Liver (tissue), 9 donors: ENCODE measurements around the gene ACKR3. TPM values are rescaled to one million over a fixed set of nuclear protein-coding genes. Genes with fewer than 3 reads are reported as not detected.

Experiments used
- DNase-seq: peaks from one replicate; pipeline ENCODE4 v3.0.0-alpha.2; 2017; ENCODE audit warnings: low spot score
- H3K27ac ChIP-seq, 2 donors: one replicate each; pipeline ENCODE4 v1.7.0; 2013; ENCODE audit warnings: inconsistent platforms in 2 of 2, low read length in 2 of 2, control low read depth in 1 of 2, low read depth in 1 of 2, mild to moderate bottlenecking in 1 of 2
- H3K27me3 ChIP-seq, 4 donors: one replicate each; pipeline versions ENCODE4 v1.6.1 to v1.7.0; 2013; ENCODE audit warnings: low read length in 3 of 4, inconsistent platforms in 1 of 4, mild to moderate bottlenecking in 1 of 4, moderate library complexity in 1 of 4; ENCODE audit not compliant: control insufficient read depth in 4 of 4, insufficient read depth in 4 of 4
- H3K36me3 ChIP-seq, 4 donors: one replicate each; pipeline versions ENCODE4 v1.6.1 to v1.7.0; 2013; ENCODE audit warnings: low read length in 3 of 4, mild to moderate bottlenecking in 3 of 4, low read depth in 1 of 4, moderate library complexity in 1 of 4; ENCODE audit not compliant: control insufficient read depth in 4 of 4, insufficient read depth in 3 of 4
- H3K4me1 ChIP-seq, 4 donors: one replicate each; pipeline versions ENCODE4 v1.6.1 to v1.7.0; 2013; ENCODE audit warnings: low read length in 3 of 4, mild to moderate bottlenecking in 3 of 4, moderate library complexity in 1 of 4; ENCODE audit not compliant: control insufficient read depth in 4 of 4, insufficient read depth in 4 of 4
- H3K4me3 ChIP-seq, 3 donors: one replicate each; pipeline versions ENCODE4 v1.6.1 to v1.7.0; 2013; ENCODE audit warnings: low read length in 3 of 3, control low read depth in 1 of 3, low read depth in 1 of 3, mild to moderate bottlenecking in 1 of 3
- H3K9ac ChIP-seq, 2 donors: one replicate each; pipeline ENCODE4 v1.7.0; 2013; ENCODE audit warnings: low read length in 2 of 2, mild to moderate bottlenecking in 2 of 2, moderate library complexity in 2 of 2, control low read depth in 1 of 2, low read depth in 1 of 2
- H3K9me3 ChIP-seq, 4 donors: one replicate each; pipeline versions ENCODE4 v1.6.1 to v1.7.0; 2013; ENCODE audit warnings: low read length in 3 of 4; ENCODE audit not compliant: control insufficient read depth in 4 of 4
- ATF3 ChIP-seq: IDR thresholded peaks from 2 replicates; pipeline ENCODE4 v1.6.1; 2016; ENCODE audit warnings: antibody characterized with exemption
- CTCF ChIP-seq: fragments of 150-350 bp; IDR thresholded peaks from 2 replicates; pipeline ENCODE4 v1.5.1; 2017; ENCODE audit warnings: improper control_type of control experiment, low read depth, low read length; ENCODE audit not compliant: missing input control
- EGR1 ChIP-seq, 2 donors: IDR thresholded peaks; 2 replicates each; pipeline ENCODE4 v1.6.1; 2016 to 2018; ENCODE audit warnings: antibody characterized with exemption in 2 of 2, low read depth in 2 of 2
- FOXA1 ChIP-seq: IDR thresholded peaks from 2 replicates; pipeline ENCODE4 v1.6.1; 2016; ENCODE audit warnings: antibody characterized with exemption
- FOXA2 ChIP-seq: IDR thresholded peaks from 2 replicates; pipeline ENCODE4 v1.6.1; 2016; ENCODE audit warnings: antibody characterized with exemption
- GABPA ChIP-seq, 2 donors: IDR thresholded peaks in 1 of 2; conservative IDR thresholded peaks in 1 of 2; 2 replicates each; pipeline ENCODE4 v1.6.1; 2016; ENCODE audit warnings: antibody characterized with exemption in 2 of 2, mild to moderate bottlenecking in 1 of 2, moderate library complexity in 1 of 2
- HNF4A ChIP-seq, 2 donors: conservative IDR thresholded peaks; 2 replicates each; pipeline ENCODE4 v1.6.1; 2016; ENCODE audit warnings: antibody characterized with exemption in 2 of 2, mild to moderate bottlenecking in 2 of 2
- HNF4G ChIP-seq: IDR thresholded peaks from 2 replicates; pipeline ENCODE4 v1.6.1; 2016; ENCODE audit warnings: antibody characterized with exemption
- JUND ChIP-seq, 2 donors: IDR thresholded peaks; 2 replicates each; pipeline ENCODE4 v1.6.1; 2016; ENCODE audit warnings: antibody characterized with exemption in 2 of 2
- MAX ChIP-seq: IDR thresholded peaks from 2 replicates; pipeline ENCODE4 v1.6.1; 2016; ENCODE audit warnings: antibody characterized with exemption
- NR2F2 ChIP-seq: IDR thresholded peaks from 2 replicates; pipeline ENCODE4 v1.6.1; 2016; ENCODE audit warnings: antibody characterized with exemption
- RAD21 ChIP-seq, 2 donors: IDR thresholded peaks; 2 replicates each; pipeline ENCODE4 v1.6.1; 2016; ENCODE audit warnings: antibody characterized with exemption in 2 of 2, mild to moderate bottlenecking in 2 of 2
- REST ChIP-seq: IDR thresholded peaks from 2 replicates; pipeline ENCODE4 v1.6.1; 2016; ENCODE audit warnings: antibody characterized with exemption, mild to moderate bottlenecking
- RXRA ChIP-seq, 2 donors: IDR thresholded peaks; 2 replicates each; pipeline ENCODE4 v1.6.1; 2017 to 2018; ENCODE audit warnings: antibody characterized with exemption in 2 of 2, mild to moderate bottlenecking in 1 of 2
- SP1 ChIP-seq: IDR thresholded peaks from 2 replicates; pipeline ENCODE4 v1.6.1; 2018; ENCODE audit warnings: antibody characterized with exemption, mild to moderate bottlenecking
- TAF1 ChIP-seq: conservative IDR thresholded peaks from 2 replicates; pipeline ENCODE4 v1.6.1; 2016; ENCODE audit warnings: antibody characterized with exemption, mild to moderate bottlenecking
- YY1 ChIP-seq: IDR thresholded peaks from 2 replicates; pipeline ENCODE4 v1.6.1; 2016; ENCODE audit warnings: antibody characterized with exemption, mild to moderate bottlenecking
- ZBTB33 ChIP-seq: IDR thresholded peaks from 2 replicates; pipeline ENCODE4 v1.6.1; 2016; ENCODE audit warnings: antibody characterized with exemption
- polyA plus RNA-seq, 2 donors: library from polyadenylated mRNA; stranded (reverse) in 1 of 2; unstranded in 1 of 2; fragments of 200-250 nt in 1 of 2; fragments of >200 nt in 1 of 2; fragmentation: Nextera tagmentation in 1 of 2; extraction: Ambion mirVana in 1 of 2; gene quantifications; one replicate each; pipeline versions ENCODE4 v1.2.1 to v1.2.3, GENCODE V29; 2013 to 2015
- total RNA-seq, 2 donors: library from RNA; depleted of rRNA; stranded (reverse); fragments of >200 nt; gene quantifications; one replicate each; pipeline ENCODE4 v1.2.3, GENCODE V29; 2014
- donor health status: healthy.
- donor health status: healthy.
- donor health status: healthy.
- donor health status: healthy.
- donor health status: healthy.

ACKR3 gene
- total and polyA plus RNA-seq, 4 donors: 1.6 to 6.0 (median 3.0) TPM

GRCh38 chr2:236521556-236521955 is 48.1 kb upstream of the ACKR3 start:
- no peak for TF ChIP-seq CTCF
- no peak for DNase-seq
- H3K36me3 ChIP-seq: no peaks in the 10 kb centered on the region
- no peaks in the 10 kb centered on the region for H3K9me3 ChIP-seq
- no peak overlapping the region for H3K27ac ChIP-seq
- H3K27me3 ChIP-seq: peaks cover 0 to 3% (median 0%) of the 10 kb centered on the region in 4 donors
- no peaks in the 10 kb centered on the region for H3K4me1 ChIP-seq
- no peak overlapping the region for H3K4me3 ChIP-seq
- H3K9ac ChIP-seq: no peak overlapping the region

GRCh38 chr2:236523249-236523648 is 46.4 kb upstream of the ACKR3 start:
- Histone ChIP-seq H3K4me3 (no peak overlapping the region), H3K27me3 (peaks cover 0 to 3% (median 0%) of the 10 kb centered on the region in 4 donors), H3K9me3 (no peaks in the 10 kb centered on the region), H3K4me1 (no peaks in the 10 kb centered on the region), H3K9ac (no peak overlapping the region), H3K36me3 (no peaks in the 10 kb centered on the region), H3K27ac (no peak overlapping the region)
- TF ChIP-seq NR2F2 (no peak), HNF4A (conservative IDR thresholded peaks at IDR 0.05) (no peak), GABPA (IDR thresholded peaks at IDR 0.05 in 1 of 2, conservative IDR thresholded peaks at IDR 0.05 in 1 of 2) (no peak), FOXA2 (no peak), EGR1 (IDR thresholded peaks at IDR 0.05; ENCODE audit: low read depth in 2 of 2) (no peak), FOXA1 (no peak), HNF4G (no peak), MAX (no peak), REST (no peak), ATF3 (no peak), SP1 (no peak), YY1 (no peak), JUND (IDR thresholded peaks at IDR 0.05) (no peak), RAD21 (IDR thresholded peaks at IDR 0.05) (no peak), CTCF (no peak), RXRA (IDR thresholded peaks at IDR 0.05) (no peak), TAF1 (no peak), ZBTB33 (no peak)
- no peak for DNase-seq
